Left ventricle myocardium inferior (tissue), 1 donor: ENCODE data around the gene C21orf91. TPM values are rescaled to one million over a fixed set of nuclear protein-coding genes. Genes with fewer than 3 reads are reported as not detected.

Experiments used
- DNase-seq: peaks from one replicate; pipeline ENCODE4 v3.0.0-alpha.2; 2020
- H3K27ac ChIP-seq: fragments of 200-600 bp; replicated peaks from 2 replicates; pipeline ENCODE4 v1.8.0; 2021
- H3K27me3 ChIP-seq: fragments of 200-600 bp; 2 replicates; pipeline ENCODE4 v1.8.0; 2021; ENCODE audit warnings: low read depth
- H3K36me3 ChIP-seq: fragments of 200-600 bp; 2 replicates; pipeline ENCODE4 v1.8.0; 2021
- H3K4me1 ChIP-seq: fragments of 200-600 bp; 2 replicates; pipeline ENCODE4 v1.8.0; 2021
- H3K4me3 ChIP-seq: fragments of 200-600 bp; 2 replicates; pipeline ENCODE4 v1.8.0; 2021; ENCODE audit warnings: mild to moderate bottlenecking, moderate library complexity
- H3K9me3 ChIP-seq: fragments of 200-600 bp; replicated peaks from 2 replicates; pipeline ENCODE4 v1.8.0; 2021
- CTCF ChIP-seq: fragments of 200-600 bp; IDR thresholded peaks from 2 replicates; pipeline ENCODE4 v1.8.0; 2021; ENCODE audit warnings: antibody characterized with exemption, mild to moderate bottlenecking, borderline replicate concordance
- intact Hi-C: fragments of 100-400 bp; cut with micrococcal nuclease; formaldehyde crosslinking; loops from one replicate; pipeline ENCODE4 v1.11.0; 2022
- long read RNA-seq: library from polyadenylated mRNA; unstranded; transcript quantifications from one replicate; pipeline ENCODE4 v2.0.0, GENCODE V29; 2021
- total RNA-seq: library from RNA; stranded (reverse); fragmentation: NEBNext Ultra II Directional; extraction: Animal tissue kit (Norgen Biotek cat#: 25700); gene quantifications from one replicate; pipeline ENCODE4 v1.2.1, GENCODE V29; 2021
- donor health status: DM: no; HTN: yes; CAD: no; lungs with severe emphysema.

The C21orf91 gene
- 10.2 TPM for total RNA-seq
- long read RNA-seq, full-length matches to known transcripts: 5 of 6 reads
- long read RNA-seq, partial matches to known transcripts: 0 of 6 reads
- long read RNA-seq, other reads (novel, unspliced or antisense): 1 of 6 reads

- Histone ChIP-seq H3K9me3 (no peaks in the 10 kb centered on the region), H3K4me1 (peaks cover 51% of the 10 kb centered on the region), H3K4me3 (peak within 1 kb of the TSS; percentile 84), H3K27ac (peak within 1 kb of the TSS; percentile 93), H3K27me3 (no peaks in the 10 kb centered on the region), H3K36me3 (peaks cover 7% of the 10 kb centered on the region)
- TF ChIP-seq CTCF: no peak
- intact Hi-C loops: no loop called here
- peak; percentile 90 for DNase-seq
These were observed at the start of gene C21orf91 for GRCh38 chr21:17819114-17819876. Gene C21orf91, minus strand, starts transcription at chr21:17819356. Its CDS starts 1,038 bp downstream, at chr21:17818318.

GRCh38 chr21:17866590-17866989 lies 47.4 kb upstream of the C21orf91 start:
- no peak for TF ChIP-seq CTCF
- no peaks in the 10 kb centered on the region for H3K27me3 ChIP-seq
- no peaks in the 10 kb centered on the region for H3K4me1 ChIP-seq
- DNase-seq: no peak
- intact Hi-C loops: no loop called here
- no peak overlapping the region for H3K27ac ChIP-seq
- no peak overlapping the region for H3K4me3 ChIP-seq
- H3K36me3 ChIP-seq: no peaks in the 10 kb centered on the region
- peaks cover 15% of the 10 kb centered on the region for H3K9me3 ChIP-seq

GRCh38 chr21:17859661-17860060 lies 40.5 kb upstream of the C21orf91 start:
- intact Hi-C loops: no loop called here
- Histone ChIP-seq H3K4me3 (no peak overlapping the region), H3K27ac (no peak overlapping the region), H3K4me1 (no peaks in the 10 kb centered on the region), H3K9me3 (no peaks in the 10 kb centered on the region), H3K36me3 (no peaks in the 10 kb centered on the region), H3K27me3 (no peaks in the 10 kb centered on the region)
- TF ChIP-seq CTCF: no peak
- no peak for DNase-seq

GRCh38 chr21:17858747-17859146 lies 39.6 kb upstream of the C21orf91 start:
- TF ChIP-seq CTCF: no peak
- intact Hi-C loops: no loop called here
- no peaks in the 10 kb centered on the region for H3K9me3 ChIP-seq
- no peaks in the 10 kb centered on the region for H3K4me1 ChIP-seq
- H3K27me3 ChIP-seq: no peaks in the 10 kb centered on the region
- H3K27ac ChIP-seq: no peak overlapping the region
- no peak for DNase-seq
- H3K4me3 ChIP-seq: no peak overlapping the region
- H3K36me3 ChIP-seq: no peaks in the 10 kb centered on the region

GRCh38 chr21:17854745-17855144 lies 35.6 kb upstream of the C21orf91 start:
- Histone ChIP-seq H3K27me3 (no peaks in the 10 kb centered on the region), H3K4me1 (no peaks in the 10 kb centered on the region), H3K9me3 (peaks cover 8% of the 10 kb centered on the region), H3K36me3 (no peaks in the 10 kb centered on the region), H3K4me3 (no peak overlapping the region), H3K27ac (no peak overlapping the region)
- no peak for TF ChIP-seq CTCF
- intact Hi-C loops: no loop called here
- no peak for DNase-seq
